ENCODE measurements around the gene IFNLR1.

DNA sequence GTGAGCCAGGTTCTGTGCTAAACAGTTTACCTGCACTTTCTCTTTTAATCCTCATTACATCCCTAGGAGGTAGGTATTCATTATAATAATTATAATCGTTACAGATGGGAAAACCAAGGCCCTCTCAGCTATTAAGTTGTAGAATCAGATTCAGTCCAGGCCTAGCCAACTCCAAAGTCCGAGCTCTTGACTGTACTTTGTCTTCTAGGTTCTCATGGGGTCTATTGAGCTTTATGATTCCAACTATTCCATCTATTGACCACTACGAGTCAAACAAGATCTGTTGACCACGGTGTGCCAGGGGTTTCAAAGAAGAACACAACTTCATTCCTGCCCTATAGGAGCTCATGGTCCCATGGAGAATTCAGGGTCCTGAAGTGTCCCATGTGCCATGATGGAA, 2.0 kb downstream of the IFNLR1 start:
- TF ChIP-seq, protein P1, sequence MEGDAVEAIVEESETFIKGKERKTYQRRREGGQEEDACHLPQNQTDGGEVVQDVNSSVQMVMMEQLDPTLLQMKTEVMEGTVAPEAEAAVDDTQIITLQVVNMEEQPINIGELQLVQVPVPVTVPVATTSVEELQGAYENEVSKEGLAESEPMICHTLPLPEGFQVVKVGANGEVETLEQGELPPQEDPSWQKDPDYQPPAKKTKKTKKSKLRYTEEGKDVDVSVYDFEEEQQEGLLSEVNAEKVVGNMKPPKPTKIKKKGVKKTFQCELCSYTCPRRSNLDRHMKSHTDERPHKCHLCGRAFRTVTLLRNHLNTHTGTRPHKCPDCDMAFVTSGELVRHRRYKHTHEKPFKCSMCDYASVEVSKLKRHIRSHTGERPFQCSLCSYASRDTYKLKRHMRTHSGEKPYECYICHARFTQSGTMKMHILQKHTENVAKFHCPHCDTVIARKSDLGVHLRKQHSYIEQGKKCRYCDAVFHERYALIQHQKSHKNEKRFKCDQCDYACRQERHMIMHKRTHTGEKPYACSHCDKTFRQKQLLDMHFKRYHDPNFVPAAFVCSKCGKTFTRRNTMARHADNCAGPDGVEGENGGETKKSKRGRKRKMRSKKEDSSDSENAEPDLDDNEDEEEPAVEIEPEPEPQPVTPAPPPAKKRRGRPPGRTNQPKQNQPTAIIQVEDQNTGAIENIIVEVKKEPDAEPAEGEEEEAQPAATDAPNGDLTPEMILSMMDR (IDR thresholded peaks at IDR 0.05 in 4 of 5, conservative IDR thresholded peaks at IDR 0.05 in 1 of 5): no peak
- no peak for TF ChIP-seq POLR2A (IDR thresholded peaks at IDR 0.05)

Data from gastrocnemius medialis (tissue), 4 donors.